ENCODE measurements around the gene CLP1.

The CLP1 gene

DNA sequence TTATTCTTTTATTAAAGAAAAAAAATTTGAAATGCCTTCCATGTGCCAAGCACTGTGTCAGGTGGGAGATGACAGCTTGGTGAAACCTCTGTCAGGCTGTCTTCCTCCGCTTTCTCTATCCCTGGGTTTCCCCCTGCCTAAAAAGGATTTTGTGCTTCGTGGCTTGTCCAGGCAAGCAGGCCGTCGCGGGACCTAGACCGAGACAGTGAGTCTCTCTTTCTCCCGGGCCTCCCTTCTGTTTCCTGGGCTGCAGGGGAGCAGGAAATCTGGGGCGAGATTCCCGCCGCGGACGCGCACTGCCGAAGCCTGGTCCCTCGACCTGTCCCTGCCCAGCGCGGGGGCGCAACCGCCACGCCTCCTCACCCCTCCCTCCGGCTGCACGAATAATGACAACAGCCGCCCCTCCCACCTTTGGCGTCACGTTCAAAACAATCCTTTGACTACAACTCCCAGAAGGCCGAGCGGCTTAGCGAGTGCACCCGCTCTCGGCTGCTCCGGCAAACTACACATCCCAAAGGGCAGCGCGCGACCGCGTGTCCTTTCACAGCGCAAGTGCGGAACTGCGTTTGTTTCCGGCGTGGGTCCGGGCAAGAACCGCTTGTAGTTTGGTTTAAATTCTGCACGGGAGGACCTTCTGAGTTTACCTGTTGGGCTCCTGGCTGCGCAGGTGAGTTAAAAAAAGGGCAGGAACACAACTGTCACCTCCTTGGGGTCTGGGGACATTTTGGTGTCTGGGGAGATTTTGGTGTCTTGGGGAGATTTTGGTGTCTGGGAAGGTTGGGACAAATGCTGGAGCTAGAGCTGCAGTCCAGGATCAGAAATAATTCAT lies at the start of gene CLP1:
CLP1 (plus strand) TSS at position 569 of the 829 bp plus-strand sequence. CDS start 1,715 bp downstream, outside the sequence.
- peak; percentile 96 for DNase-seq

DNA sequence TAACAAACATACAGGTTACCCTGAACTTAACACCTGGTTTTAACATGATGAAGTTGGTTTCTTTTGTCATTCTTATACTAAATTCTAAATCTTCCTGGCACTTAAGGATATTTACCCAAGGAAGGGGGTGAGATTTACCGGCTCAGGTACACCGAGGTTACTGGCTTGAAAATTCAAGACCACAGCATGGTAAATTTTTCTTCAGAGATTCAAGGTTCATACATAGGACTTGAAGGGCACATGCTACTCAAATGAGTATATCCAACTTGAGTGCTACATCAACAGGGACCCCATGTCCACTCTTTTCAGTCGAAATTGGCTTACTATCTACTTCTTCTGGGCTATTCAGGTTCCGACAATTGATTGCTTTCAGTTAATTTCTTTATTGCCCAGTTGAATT lies 47.4 kb upstream of the CLP1 start:
- no peak for DNase-seq

DNA sequence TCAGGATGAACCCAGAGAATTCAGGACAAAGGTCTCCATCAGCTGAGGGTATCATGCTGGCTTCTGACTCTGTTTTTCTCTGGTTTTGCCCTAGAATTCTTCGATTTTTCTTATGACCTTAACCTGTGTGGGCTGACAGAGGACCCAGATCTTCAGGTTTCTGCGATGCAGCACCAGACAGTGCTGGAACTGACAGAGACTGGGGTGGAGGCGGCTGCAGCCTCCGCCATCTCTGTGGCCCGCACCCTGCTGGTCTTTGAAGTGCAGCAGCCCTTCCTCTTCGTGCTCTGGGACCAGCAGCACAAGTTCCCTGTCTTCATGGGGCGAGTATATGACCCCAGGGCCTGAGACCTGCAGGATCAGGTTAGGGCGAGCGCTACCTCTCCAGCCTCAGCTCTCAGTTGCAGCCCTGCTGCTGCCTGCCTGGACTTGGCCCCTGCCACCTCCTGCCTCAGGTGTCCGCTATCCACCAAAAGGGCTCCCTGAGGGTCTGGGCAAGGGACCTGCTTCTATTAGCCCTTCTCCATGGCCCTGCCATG lies 43.3 kb upstream of the CLP1 start:
- DNase-seq, result no peak

DNA sequence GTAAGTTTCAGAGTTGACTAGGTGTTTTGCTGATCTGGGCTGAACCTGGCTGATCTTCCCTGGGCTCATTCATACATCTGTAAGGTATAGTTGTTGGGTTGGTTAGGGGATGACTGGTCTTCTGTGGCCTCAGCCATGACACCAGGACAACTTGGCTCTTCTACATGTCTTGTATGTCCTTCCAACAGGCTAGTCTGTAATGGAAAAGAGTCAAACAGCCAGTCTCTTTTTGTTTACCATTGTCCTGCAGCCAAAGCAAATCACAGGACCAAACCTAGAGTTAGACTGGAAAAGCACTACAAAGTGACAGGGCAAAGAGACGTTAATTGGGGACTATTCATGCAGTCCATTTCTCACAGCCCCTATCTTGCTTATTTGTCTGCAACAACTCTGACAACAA lies 42.3 kb upstream of the CLP1 start:
- DNase-seq, result no peak

DNA sequence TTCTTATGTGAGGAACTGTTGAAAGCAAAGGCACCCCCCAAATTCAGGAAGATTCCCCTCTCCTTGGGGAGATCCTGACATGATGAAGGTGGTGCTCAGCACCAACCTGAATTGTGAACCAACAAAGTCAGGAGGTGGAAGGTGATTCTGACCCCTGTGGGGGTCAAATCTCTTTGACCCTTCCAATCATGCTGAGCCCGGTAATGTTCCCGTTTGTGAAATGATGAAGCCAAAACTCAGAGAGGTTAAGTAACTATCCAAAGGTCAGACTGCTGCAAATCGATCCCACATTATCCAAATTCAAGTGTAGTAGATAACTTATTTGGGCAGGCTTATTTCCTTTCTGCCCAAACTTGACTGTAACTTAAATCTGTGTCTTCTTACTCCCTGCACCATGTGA lies 41.0 kb upstream of the CLP1 start:
- no peak for DNase-seq

- no peak for DNase-seq
These were observed 39.1 kb upstream of the CLP1 start for GRCh38 chr11:57618438-57618837.

- DNase-seq, result no peak
These were observed 38.2 kb upstream of the CLP1 start for GRCh38 chr11:57619331-57619730.

DNA sequence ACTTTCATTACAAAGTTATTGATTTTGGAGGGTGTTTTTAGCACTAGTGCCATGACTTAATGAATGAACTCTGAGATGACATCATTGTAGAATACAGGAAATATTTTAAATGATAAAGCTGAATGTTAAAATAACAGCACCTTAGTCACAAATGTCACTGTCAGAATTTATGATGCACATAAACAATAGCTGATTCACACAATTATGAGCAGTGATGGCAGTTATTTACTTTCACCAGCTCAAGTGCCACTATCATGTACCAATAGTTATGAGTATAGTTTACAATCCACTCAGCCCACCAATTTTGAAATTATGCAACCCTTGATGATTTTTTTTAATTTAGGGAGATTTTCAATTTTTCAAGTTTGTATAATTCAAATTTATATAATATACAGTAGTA lies 37.1 kb upstream of the CLP1 start:
- no peak for DNase-seq

DNA sequence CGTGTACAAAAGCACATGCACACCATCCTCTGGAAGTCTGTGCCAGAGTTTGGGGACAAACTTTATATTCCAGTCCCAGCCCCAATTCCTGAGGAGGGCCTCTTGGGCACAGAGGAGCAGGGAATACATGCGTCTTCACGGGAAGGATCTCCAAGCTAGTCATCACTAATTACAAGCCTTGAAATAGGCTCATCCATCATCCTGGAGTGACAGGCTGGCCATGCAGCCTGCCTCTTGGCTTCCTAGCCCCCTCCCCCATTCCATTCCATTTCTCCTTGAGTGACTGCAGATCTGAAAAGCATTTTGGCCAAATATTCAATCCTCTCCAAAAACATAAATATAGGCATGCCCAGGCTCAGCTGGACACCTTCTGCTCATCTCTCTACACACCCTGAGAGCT lies 35.3 kb upstream of the CLP1 start:
- no peak for DNase-seq

DNA sequence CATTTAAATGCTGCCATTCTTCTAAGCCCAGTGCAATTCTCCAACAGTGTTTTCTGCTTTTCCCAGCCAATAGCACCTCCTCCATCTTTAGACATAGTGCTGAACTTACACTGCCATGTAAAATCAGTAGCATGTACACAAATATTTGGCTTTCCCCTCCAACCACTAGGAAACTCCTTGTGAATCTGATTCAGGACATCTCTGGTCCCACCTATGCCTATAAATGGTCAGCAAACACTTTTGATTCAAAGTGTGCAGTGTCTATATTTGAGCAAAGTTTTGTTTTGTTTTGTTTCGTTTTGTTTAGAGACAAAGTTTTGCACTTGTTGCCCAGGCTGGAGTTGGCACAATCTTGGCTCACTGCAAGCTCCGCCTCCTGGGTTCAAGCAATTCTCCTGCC lies 32.7 kb upstream of the CLP1 start:
- DNase-seq, result no peak

DNA sequence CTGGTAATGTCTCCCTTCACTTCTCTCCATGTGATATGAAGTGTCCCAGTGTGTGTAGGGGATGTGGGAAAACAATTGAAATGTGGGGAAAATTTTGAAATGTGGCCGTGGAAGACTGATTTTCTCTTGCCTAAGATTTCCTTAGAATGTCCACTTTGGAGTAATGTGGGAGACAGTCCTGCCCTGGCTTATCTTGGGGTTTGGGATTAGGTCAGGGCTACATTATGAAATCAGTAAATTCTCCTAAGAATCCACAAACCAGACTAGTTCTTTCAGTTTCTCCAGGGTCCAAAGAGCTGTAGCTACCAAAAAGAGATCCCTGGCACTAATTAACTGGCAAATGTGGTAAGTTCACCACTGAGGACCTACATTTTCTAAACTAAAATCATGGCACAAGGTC lies 30.7 kb upstream of the CLP1 start:
- no peak for DNase-seq

DNA sequence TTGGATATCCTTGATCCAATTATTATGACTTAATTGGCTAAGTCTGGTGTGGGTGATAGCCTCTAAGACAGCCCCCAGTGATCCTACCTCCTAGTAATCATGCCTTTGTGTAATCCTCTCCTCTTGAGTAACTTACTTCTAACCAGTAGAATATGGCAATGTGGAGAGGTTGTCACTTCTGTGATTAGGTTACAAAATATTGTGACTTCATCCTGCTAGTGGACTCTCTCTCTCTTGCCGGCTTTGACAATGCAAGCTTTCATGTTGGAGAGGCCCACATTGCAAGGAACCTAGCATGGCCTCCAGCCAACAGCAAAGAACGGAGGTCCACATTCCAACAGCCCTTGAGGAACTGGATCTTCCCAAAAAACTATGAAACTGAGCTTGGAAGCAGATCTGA lies 27.4 kb upstream of the CLP1 start:
- DNase-seq, result no peak

- DNase-seq, result no peak
These were observed 25.4 kb upstream of the CLP1 start for GRCh38 chr11:57632116-57632515.

GRCh38 chr11:57633394-57634070 lies 24.0 kb upstream of the CLP1 start:
- no peak for DNase-seq

GRCh38 chr11:57634311-57634710 lies 23.3 kb upstream of the CLP1 start:
- no peak for DNase-seq

DNA sequence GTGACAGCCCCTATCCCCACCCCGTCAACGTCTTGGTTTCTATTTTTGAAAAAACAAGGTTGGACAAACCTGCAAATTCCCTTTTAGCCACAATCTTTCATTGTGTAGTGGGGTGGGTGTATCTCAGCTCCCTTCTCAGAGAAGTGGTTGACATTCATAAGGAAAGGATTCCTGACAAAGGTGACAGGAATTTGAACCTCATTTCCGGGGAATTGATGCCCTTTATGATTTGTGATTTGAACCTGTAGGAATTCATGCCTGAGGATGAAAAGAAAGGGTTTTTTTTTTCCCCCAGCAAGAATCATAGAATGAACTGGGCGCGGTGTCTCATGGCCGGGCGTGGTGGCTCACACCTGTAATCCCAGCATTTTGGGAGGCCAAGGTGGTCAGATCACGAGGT lies 22.3 kb upstream of the CLP1 start:
- DNase-seq, result no peak

DNA sequence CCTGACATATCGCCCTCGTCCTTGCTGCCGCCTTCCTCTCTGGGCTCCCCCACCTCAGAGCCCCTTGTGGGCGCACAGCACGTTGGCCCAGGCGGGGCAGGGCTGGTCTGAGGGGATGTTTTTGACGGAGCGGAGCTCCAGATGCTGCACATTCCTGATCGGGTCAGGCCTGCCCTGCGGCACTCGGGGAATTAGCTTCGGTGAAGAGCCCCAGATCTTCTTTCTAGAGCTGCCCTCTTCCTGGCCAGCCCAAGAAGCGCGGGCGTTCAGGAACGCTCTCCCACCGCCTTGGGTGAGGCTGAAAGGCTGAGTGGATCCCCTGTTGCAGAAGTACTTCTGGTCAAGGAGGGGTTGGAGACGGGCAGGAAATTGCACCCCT lies 19.9 kb upstream of the CLP1 start:
- no peak for DNase-seq

DNA sequence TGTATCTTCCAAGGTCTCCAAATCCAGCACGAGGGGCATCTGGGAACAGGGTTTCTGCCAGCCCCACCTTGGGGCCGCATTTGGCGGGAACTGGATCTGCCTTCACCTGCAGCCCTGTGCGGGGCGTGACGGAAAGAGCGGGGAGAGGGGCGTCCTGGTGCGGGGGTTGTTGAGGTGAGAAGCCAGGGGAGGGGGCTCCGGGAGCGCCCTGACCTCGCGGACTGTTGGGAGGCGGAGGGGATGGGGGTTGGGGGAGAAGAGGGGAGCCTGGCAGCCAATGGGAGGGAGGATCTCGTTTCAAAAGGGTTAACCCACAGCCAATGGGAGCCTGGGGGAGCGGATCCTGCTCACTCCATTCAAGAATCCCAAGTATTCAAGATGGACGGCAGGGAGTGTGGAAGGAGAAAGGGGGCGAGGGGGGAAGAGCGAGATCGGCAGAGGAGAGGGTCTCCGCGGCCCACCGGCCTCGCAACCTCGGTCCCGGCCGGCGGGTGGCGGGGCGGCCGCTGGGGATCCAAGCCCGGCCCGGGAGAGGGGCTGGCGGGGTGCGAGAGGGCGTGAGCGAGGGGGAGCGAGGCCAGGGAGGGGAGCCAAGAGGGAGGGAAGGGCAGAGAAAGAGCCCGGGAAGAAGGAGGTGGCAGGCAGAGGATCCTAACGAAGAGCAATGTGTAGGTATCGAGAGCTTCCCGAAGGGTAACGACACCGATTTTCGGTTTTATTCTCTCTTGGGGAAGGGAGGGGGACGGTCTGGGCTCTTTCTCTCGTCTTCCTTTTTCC lies 19.4 kb upstream of the CLP1 start:
- peak; percentile 77 for DNase-seq

DNA sequence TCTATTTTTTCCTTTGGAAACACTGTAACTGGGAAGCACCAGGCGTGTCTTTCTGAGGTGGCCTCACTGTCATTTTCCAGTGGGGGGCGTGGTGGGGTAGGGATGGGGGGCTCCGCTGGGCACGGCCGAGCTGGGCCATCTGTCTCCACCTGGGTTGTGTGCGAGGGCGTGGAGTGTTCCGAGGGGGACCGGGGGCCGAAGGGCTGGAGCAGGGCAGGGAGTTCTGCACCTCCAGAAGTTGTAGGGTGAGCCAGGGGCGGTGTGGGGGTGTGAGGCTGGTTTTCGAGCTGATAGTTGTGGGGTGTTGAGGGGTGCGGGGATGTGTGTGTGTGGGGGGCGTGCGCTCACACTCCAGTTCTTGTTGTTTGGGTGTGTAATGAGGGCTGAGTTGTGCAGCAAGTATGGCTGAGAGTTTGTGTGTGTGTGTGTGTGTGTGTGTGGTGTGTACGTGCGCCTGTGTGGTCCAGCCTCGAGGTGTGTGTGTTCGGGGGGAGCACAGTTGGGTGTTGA lies 18.7 kb upstream of the CLP1 start:
- DNase-seq, result no peak

GRCh38 chr11:57639321-57640067 lies 18.1 kb upstream of the CLP1 start:
- DNase-seq, result no peak

DNA sequence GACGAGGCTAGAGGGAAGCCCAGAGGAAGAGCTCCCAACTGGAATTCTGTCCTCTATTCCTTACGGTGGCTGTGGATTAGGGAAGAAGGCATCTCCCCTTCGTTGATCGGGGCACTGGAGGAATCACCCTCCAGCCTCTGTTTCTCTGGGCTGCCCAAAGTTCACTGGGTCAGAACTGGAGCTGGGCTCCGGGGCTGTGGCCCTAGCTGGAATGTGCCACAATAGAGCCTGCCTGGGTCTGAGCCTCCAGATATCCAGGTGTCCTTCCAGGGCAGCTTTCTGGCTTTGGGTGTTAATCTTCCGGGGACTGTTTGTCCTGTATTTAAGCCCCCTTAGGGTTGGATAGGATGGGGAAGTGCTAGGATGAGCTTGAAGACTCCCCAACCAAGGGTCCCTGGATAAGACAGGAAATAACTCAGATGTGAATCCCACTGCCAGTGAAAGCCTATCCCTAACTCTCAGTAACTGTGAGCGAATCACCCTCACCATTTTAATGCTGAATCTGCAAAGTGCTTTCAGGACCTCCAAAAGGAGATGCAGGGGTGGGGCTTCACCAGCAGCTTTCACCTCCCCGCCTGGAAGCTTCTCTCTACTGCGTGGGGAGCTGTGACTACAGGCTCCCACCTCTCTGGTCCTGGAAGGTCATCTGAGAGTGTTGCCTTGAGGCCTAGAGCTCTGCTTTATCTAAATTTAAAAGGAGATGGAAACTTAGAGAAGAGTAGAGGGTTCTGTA lies 17.3 kb upstream of the CLP1 start:
- no peak for DNase-seq
